GM20000 (cell line): ENCODE data around the gene CSRNP2.

Experiments
- DNase-seq: peaks from one replicate; pipeline ENCODE4 v3.0.0; 2012; ENCODE audit warnings: low spot score
- CTCF ChIP-seq: IDR thresholded peaks from 2 replicates; pipeline ENCODE4 v1.5.1; 2012; ENCODE audit warnings: mild to moderate bottlenecking, control low read depth; ENCODE audit errors: extremely low read depth, missing control alignments

The CSRNP2 gene

DNA sequence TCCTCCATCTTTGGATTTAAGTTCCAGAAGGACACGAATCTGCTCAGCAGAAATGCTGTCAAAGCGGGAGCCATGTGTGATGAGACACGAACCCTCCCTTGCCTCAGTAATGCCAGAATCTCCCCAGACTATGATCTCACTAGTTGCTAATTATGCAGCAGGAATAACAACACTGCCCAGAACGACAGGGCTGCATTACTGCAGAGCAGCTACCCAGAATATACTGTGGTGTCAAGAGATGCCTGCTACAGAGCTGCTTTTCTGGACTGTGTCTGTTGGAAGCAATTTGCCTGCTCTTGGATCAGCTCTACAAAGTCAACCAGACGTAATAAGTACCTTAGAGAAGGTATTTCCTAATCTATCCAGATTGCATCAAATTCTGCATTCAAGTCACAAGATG, 5.5 kb downstream of the CSRNP2 start:
- TF ChIP-seq CTCF = no peak
- DNase-seq = no peak

- DNase-seq = no peak
- no peak for TF ChIP-seq CTCF
These were observed 7.0 kb downstream of the CSRNP2 start for GRCh38 chr12:51076236-51076930.

GRCh38 chr12:51075390-51075789, 8.0 kb downstream of the CSRNP2 start:
- no peak for DNase-seq
- TF ChIP-seq CTCF = no peak

- DNase-seq = no peak
- TF ChIP-seq CTCF = no peak
These were observed 11.7 kb downstream of the CSRNP2 start for GRCh38 chr12:51071663-51072062.

DNA sequence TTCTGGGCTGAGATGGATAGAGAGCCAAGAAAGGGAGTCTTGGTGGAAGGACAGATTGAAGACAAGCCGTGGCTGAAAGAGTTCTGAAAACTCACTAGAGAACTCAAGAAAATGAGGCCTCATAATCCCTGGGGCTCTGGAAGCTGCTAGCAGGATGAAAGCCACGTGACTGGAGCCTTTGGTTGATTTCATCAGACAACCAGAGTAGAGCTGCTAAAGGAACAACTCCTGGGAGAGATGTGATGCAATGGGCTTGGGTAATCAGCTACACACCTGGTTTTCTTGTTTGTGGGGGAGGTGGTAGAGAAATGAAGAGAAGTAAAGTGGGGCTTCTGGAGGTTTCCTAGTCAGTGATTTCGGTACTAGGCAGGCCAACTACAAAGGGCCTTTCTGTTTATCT, 13.4 kb downstream of the CSRNP2 start:
- DNase-seq = no peak
- TF ChIP-seq CTCF = no peak

DNA sequence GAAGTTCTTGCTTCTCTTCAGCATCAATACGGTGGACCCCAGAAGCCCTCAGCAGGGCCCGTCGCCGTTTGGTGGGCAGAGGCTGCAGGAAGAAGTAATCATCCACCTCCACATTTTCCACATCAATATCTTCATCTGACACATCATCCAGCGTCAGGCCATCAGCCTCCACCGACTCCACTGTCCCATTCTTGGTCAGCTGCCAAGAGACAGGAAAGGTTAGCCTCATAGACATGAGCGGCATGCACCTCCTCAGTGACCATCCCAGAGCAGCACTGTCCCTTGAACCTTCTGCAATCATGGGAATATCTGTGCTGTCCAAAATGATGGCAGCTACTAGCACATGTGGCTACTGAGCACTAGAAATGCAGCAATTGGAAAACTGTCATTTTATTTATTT, 15.6 kb downstream of the CSRNP2 start:
- no peak for TF ChIP-seq CTCF
- DNase-seq = no peak

DNA sequence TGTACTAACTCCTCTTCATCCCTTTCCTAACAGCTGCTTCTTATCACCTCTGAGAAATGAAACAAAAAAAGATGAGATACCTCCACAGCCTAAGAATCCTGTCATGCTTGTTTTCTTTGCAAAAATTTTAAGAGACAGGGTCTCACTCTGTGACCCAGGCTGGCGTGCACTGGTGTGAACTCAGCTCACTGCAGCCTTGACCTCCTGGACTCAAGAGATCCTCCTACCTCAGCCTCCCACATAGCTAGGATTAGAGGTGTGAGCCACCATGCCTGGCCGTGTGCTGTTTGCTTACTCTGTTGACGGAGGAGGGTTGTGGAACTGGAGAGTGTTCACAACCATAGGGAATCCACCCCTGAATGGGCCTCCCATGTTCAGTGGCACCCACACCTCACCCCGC, 16.2 kb downstream of the CSRNP2 start:
- no peak for TF ChIP-seq CTCF
- no peak for DNase-seq
